Right renal cortex interstitium (tissue), 3 donors: ENCODE data around the gene NUDT14. TPM values are rescaled to one million over a fixed set of nuclear protein-coding genes. Genes with fewer than 3 reads are reported as not detected.

Source experiments
- DNase-seq, 3 donors: peaks; one replicate each; pipeline ENCODE4 v3.0.0-alpha.2; 2013; ENCODE audit warnings: low read depth in 3 of 3, low spot score in 2 of 3
- polyA plus RNA-seq, 3 donors: library from polyadenylated mRNA; unstranded; fragments of 120-200 nt; gene quantifications; one replicate each; pipeline ENCODE4 v1.2.1, GENCODE V29; 2013; ENCODE audit not compliant: insufficient read length in 3 of 3

The NUDT14 gene
- polyA plus RNA-seq, 3 donors, result 19.2 to 26.0 (median 21.0) TPM

GRCh38 chr14:105200074-105200473 lies 19.0 kb upstream of the NUDT14 start:
- no peak for DNase-seq

- no peak for DNase-seq
Measured at GRCh38 chr14:105199093-105199492, 18.0 kb upstream of the NUDT14 start.

- DNase-seq, result no peak
Measured at GRCh38 chr14:105198588-105198987, 17.5 kb upstream of the NUDT14 start.

- no peak for DNase-seq
Measured at GRCh38 chr14:105197211-105197641, 16.1 kb upstream of the NUDT14 start.

- no peak for DNase-seq
Measured at GRCh38 chr14:105196265-105196960, 15.3 kb upstream of the NUDT14 start.

GRCh38 chr14:105195522-105196264 lies 14.6 kb upstream of the NUDT14 start:
- DNase-seq, result no peak

GRCh38 chr14:105195051-105195450 lies 13.9 kb upstream of the NUDT14 start:
- no peak for DNase-seq

- no peak for DNase-seq
Measured at GRCh38 chr14:105193916-105194782, 13.0 kb upstream of the NUDT14 start.

GRCh38 chr14:105192866-105193731 lies 12.0 kb upstream of the NUDT14 start:
- no peak for DNase-seq

- DNase-seq, result no peak
Measured at GRCh38 chr14:105187935-105188524, 6.9 kb upstream of the NUDT14 start.

GRCh38 chr14:105187116-105187515 lies 6.0 kb upstream of the NUDT14 start:
- DNase-seq, result no peak

- no peak for DNase-seq
Measured at GRCh38 chr14:105185973-105186372, 4.9 kb upstream of the NUDT14 start.

- no peak for DNase-seq
Measured at GRCh38 chr14:105185001-105185400, 3.9 kb upstream of the NUDT14 start.

GRCh38 chr14:105184461-105184860 lies 3.3 kb upstream of the NUDT14 start:
- no peak for DNase-seq

- no peak for DNase-seq
Measured at GRCh38 chr14:105182296-105183020, 1.3 kb upstream of the NUDT14 start.

- no peak for DNase-seq
Measured at GRCh38 chr14:105181549-105182295, 610 bp upstream of the NUDT14 start.

- DNase-seq, result no peak
Measured at GRCh38 chr14:105179191-105179590, 1.9 kb downstream of the NUDT14 start.

GRCh38 chr14:105178868-105179140 lies 2.3 kb downstream of the NUDT14 start:
- no peak for DNase-seq
